ENCODE data around the gene NCKAP5L.

The NCKAP5L gene

GRCh38 chr12:49824416-49824815, 3.8 kb downstream of the NCKAP5L start:
- DNase-seq = no peak

- no peak for DNase-seq
Measured at GRCh38 chr12:49823951-49824350, 4.3 kb downstream of the NCKAP5L start.

- no peak for DNase-seq
Measured at GRCh38 chr12:49823350-49823749, 4.9 kb downstream of the NCKAP5L start.

DNA sequence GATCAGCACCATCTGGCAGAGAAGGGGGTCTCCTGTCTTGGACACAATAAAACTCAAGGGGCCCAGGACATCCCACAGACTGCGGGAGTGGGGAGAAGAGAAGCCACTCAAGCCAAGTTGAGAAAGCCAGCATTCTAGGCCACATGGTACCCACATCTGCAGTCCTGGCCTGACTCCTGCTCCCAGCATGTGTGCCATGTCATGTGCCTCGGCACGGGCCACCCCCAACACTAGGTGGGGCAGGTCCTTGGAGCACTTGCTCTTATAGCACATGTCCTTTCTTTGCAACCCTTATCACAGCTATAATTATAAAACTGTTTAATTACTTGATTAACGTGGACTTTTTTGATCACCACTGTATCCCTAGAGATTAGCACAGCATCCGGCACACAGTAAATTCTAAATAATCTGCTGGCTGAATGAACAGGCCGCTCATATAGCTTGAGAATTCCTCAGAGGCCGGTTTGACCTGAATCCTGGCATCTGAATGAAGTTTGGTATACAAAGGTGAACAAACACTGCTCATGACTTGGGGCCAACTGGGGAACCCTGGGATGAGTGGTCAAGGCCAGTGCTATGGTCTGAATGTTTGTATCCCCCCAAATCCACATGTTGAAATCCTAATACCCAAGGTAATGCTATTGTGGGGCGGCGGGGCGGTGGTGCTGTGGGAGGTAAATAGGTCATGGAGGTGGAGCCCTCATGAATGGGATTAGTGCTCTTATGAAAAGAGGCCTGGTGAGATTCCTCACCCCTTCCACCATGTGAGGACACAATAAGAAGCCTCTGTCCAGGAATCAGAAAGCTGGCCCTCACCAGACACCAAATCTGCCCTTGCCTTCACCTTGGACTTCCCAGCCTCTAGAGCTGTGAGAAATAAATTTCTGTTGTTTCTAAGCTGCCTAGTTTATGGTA, 6.6 kb downstream of the NCKAP5L start:
- DNase-seq = no peak

DNA sequence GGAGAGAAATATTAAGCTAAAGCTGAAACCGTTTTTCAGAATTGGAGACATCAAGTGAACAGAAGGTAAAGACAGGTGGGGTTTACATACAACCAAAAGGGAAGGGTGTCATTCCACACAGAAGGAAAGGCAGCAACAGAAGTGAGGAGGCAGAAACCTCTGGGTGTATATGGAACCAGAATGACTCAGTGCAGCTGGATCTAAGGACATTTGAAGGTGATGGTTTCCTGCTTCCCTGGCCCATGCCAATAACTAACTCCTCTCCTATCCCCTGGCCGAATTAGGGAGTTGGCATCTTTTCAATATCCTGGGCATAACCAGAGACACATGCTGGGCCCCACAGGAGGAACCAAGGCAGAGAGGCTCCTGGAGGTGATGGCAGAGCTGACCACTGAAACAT, 8.4 kb downstream of the NCKAP5L start:
- no peak for DNase-seq

GRCh38 chr12:49818241-49818895, 9.8 kb downstream of the NCKAP5L start:
- no peak for DNase-seq

GRCh38 chr12:49813131-49813530, 15.1 kb downstream of the NCKAP5L start:
- no peak for DNase-seq

DNA sequence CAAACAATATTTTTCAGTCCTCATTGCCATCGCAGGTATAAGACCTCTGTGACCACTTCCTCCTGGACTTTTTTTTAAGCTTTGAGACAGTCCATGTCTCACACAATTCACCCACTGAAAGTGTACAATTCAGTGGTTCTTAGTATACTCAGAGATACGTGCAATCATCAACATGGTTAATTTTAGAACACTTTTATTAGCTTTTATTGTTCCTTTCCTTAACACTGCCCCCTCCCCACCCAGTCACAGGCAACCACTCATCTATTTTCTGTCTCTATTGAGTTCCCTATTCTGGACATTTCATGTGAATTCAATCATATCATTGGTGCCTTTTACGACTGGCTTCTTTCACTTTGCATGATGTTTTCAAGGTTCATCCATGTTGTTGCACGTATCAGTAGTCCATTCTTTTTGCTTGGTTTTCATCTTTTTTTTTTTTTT, 16.2 kb downstream of the NCKAP5L start:
- no peak for DNase-seq

DNA sequence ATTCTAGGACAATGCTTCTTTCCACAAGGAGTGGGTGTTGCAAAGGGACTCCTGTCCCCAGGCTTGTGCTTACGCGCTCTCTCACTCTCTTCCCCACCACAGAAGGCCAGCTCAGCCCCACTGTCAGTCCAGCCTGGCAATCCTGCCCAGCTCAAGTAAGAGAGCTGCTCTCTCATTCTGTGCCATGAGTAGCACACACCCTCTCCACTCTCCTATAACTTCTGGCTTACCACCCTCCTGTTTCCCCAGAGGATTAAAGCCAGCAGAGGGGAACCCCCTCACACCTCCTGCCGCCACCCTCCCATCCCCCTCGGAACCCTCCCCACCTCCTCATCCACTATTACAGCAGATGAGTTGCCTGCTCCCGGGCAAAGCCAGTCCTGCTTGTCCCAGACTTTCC, 17.1 kb downstream of the NCKAP5L start:
- no peak for DNase-seq

DNA sequence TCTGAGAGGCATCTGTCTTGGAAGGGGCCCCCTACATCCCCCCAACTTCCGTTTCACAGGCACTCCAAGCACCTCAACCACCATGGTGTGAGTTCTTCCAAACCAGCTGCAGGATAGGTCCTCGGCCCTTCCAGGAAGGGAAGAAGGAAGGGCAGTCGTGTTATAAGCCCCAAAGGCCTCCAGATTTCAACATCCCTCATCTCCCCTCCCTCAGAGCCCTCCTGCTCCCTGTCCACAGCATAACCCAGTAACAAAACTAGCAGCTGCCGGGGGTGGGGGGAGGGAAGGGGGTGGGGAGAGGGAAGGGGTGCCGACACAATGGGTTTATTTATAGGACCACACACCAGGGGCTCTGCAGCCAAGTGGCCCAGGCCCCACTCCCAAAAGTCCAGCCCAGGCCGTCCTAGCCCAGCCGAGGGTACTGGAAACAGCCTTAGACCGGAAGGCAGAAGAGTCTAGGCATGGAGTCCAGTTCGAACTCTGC, 18.3 kb downstream of the NCKAP5L start:
- no peak for DNase-seq

GRCh38 chr12:49809381-49809905, 18.8 kb downstream of the NCKAP5L start:
- DNase-seq = no peak

- DNase-seq = no peak
Measured at GRCh38 chr12:49808686-49809380, 19.4 kb downstream of the NCKAP5L start.

DNA sequence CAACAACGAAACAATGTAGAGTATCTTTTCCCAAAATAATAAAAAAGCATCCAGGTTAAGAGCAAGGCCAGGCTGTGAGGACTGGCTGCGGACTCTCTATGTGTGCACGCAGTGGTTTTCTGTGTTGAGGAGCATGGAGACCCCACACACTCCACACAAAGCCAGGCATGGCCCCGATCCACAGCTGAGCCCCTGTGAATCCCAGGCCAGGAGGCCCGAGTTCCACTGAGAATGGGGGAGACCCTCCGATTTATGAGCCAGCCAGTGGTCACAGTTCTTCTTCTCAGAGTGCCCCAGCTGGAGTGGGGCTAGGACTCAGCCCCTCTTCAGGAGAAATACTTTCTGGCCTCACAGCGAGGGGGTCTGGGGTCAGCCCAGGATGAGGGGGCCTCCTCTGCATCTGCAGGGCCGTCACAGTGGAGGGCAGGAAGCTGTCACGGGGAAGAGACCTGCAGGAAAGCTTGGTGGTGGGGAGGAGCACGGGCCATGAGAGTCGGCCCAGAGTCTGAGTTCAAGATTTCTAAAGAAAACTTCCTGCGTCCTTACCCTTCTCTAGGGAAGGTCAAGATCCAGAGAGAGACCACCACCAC, 20.1 kb downstream of the NCKAP5L start:
- DNase-seq = no peak

DNA sequence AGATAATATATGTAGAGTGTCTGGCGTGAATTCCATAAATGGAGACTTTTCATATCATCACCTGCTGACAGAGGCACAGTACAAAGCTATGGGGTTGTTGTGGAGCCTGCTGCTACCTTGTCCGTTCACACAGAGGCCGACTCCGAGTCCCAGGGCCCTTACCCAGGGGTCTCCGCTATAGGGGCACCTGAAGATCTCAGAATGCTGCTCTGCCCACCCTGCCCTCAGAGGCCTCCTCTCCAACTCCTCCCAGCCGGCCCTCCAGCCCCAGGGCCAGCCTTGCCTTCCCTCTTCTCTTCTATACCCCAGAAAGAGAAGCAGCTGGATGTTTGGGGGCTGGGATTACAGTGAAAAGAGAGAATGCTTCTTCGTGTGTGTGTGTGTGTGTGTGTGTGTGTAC, 21.3 kb downstream of the NCKAP5L start:
- DNase-seq = no peak

DNA sequence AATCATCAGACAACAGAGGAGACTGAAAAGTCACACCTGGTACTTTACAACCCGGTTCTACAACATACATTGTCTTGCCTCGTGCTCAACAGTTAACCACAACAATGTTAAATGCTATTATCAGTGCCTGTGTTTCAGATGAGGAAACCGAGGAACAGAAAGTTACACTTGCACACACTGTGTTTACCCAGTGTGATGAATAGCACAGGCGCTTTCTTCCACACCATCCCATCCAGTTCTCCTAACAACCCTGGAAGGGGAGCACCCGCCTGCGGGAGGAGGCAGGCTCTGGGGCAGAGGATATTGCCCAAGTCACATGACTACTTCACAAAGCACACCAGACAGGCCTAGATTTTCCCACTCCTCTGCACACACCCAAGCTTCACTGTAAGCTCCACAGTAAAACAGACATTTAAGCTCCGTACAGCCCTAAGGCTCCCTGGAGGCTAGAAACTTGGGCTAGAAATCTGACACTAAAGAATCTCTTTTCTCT, 21.8 kb downstream of the NCKAP5L start:
- DNase-seq = no peak

DNA sequence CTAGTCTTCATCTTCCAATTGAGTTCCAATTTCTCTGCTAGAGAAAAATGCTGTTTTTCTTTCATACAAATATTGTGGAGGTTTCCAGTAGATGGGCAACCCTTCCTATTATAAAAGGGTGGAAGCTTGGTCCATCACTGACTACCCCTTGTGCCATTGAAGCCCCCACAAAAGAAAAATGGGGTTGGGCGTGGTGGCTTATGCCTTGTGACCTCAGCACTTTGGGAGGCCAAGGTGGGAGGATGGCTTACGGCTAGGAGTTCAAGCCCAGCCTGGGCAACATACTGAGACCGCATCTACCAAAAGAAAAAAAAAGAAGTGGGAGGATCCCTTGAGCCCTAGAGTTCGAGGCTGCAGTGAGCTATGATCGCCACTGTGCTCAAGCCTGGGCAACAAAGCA, 22.8 kb downstream of the NCKAP5L start:
- DNase-seq = no peak

DNA sequence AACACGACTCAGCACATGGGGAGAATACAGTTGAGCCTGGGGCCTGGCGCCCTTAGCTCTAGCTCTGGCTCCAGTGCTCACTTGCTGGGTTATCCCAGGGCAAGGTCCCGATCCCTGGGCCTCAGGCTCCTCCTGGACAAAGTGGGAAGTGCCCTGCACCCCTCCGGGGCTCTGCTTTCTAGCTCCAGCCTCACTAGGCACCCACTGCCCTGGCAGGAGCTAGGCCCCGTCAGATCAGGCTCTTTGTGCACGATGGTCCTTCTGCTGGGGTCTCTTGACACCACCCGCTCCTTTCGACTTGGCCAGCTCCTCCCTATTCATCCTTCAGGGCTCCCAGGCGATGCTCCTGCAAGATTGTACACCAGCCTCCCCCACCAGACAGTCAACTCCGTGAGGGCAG, 23.4 kb downstream of the NCKAP5L start:
- DNase-seq = no peak

- DNase-seq = no peak
Measured at GRCh38 chr12:49803693-49804450, 24.3 kb downstream of the NCKAP5L start.

DNA sequence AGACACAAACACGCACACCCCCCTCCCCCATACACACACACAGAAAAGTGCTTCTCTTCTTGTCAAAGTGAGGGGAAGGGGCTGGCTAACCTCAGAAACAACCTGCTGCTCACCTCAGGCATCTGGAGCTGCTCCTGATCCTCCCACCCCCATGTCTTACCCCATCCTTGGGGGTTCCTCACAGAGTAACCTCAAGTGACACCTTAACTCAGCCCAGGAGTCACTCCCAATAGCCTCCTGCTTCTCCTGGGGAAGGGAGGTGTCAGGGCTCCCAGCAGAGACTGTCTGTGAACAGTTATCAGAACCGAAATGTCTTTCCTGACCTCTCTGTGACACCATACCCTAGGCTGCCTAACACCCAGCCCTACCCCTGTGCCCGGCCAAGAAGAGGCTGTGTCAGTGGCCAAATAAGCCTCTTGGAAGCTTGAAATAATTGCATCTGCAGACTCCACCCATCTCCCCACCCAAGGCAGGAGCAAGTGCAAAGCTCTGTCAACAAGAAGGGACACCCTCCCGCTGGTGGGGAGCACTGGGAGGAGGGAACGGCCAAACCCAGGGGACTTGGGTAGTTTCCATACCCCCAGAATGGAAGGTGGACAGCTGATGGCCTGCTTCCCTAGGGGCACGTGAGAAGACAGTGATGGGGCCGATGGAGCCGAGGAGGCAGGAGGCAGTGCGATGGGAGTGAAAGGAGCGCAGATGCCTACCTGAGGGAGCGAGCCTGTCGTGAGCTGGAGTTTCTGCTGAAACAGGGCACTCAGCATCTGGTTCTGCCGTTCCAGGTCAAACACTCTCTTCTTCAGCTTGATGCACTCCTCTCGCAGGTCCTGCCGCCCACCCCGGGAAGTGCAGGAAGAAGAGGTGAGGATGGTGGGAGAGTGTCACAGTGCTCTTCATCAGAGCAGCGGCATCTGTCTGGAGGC, 26.8 kb downstream of the NCKAP5L start:
- no peak for DNase-seq

GRCh38 chr12:49800421-49801140, 27.6 kb downstream of the NCKAP5L start:
- no peak for DNase-seq

Data from effector CD4-positive, alpha-beta T cell (primary cell).